Measurements from ENCODE around the gene NEU2.

The NEU2 gene

GRCh38 chr2:233032551-233033320 lies at the start of gene NEU2:
Gene NEU2 (plus strand): TSS chr2:233032672. CDS start chr2:233032672, 0 bp downstream.
- no peak for DNase-seq (ENCODE audit: low read depth in 2 of 2)

DNA sequence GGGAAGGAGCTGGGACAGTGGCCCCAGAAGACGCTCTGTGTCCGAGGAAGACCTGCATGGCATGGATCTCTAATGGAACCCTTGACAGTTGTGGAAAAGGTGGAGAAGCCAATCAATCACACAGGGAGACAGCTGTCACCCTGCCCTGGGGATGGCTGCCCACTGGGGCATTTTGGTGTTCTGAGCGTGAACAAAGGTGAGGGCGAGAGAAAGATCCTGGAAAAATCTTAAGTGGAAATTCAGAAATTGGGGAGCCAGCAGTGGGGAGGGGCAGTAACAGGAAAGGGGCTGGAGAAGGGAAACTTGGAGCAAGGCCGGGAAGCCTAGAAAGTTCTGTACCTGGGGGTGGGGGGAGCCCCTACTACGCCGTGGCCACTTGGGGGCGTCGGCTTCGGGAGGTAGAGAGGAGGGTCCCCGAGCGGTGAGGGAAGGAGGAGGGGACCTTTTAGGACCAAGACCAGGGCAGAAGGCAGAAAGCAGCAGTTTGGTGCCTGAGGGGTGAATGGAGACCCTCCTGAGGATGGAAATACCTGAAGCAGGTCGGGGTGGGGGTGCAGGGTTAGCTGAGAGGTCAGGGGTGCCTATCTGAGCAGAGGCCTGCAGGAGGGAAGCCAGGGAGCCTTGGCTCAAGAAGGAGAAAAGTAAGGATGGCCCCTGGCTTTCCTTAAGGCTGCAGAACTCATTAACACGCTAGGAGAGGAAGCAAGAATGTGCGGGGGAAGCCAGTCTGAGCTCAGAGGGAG lies 49.4 kb upstream of the NEU2 start:
- DNase-seq (ENCODE audit: low read depth in 2 of 2): no peak

DNA sequence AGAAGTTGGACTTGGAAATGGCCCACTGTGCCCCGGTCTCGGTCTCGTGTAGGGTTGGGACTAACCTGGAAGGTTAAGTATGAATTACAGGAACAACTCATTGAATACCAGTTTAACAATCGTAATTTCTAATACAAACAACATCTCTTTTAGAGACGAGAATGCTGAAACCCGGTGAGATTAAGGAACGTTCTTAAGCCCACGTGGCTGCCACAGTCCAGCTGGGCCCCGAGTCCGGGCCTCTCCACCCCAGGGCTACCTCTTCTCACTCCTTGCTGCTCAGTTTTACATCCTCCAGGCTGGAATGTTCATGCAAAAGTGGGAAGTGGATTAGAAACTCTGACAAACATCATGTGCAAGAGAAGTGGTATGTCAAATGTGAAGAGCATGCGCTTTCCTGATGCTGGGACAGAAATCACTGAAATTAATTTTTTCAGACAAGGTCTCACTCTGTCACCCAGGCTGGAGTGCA lies 48.8 kb upstream of the NEU2 start:
- no peak for DNase-seq (ENCODE audit: low read depth in 2 of 2)

DNA sequence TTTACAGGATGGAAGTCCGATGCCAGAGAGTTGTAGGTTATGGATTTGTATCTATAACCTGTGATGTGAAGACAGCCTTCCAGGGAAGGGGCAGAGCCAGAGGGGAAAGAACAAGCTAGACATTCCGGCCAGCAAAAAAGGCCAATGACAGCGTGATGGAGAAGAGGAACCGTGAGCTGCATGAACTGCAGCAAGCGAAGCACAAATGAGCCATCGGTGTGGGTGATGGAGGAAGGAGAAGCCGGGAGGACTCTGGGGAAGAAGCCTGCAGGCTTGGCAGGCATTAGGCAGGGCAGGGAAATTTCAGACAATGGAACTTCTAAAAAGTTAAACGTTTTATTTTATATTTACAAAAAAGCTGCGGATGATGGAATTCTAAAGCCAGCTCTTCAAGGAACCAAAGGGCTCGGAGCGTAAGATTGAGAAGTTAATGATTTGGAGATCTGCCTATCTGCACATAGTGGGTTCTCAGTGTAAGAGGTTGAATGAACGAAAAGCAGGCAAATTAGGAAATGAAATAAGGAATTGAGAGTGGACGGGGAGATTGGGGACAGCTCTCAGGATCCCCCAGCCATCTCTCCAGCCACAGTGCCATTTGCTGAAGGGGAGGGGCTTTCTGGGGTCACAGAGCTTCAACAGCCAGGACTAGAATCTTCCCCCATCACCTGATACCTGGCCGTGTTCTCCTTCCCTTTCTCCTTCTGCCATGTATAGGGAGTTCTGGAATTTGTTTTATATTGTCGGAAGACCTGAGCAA lies 47.8 kb upstream of the NEU2 start:
- DNase-seq (ENCODE audit: low read depth in 2 of 2): no peak

GRCh38 chr2:232986155-232986554 lies 46.3 kb upstream of the NEU2 start:
- no peak for DNase-seq (ENCODE audit: low read depth in 2 of 2)

DNA sequence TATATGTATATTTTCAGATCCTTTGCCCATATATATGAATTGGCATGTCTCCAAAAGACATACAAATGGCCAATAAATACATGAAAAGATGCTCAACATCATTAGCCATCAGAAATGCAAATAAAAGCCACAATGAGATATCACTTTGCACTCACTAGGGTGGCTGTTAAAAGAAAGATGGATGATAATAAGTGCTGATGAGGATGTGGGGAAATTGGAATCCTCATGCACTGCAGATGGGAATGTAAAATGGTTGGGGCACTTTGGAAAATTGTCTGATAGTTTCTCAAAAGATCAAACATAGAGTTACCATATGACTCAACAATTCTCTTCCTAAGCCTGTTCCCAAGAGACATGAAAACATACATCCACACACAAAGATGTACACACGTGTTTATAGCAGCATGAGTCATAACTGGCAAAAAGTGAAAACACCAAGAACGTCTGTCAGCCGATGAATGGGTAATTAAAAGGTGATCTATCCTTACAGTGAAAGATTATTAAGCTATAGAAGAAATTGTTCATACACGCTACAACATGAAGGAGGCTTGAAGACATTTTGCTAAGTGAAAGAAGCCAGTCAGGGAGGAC lies 39.1 kb upstream of the NEU2 start:
- no peak for DNase-seq (ENCODE audit: low read depth in 2 of 2)

GRCh38 chr2:232994446-232994845 lies 38.0 kb upstream of the NEU2 start:
- DNase-seq (ENCODE audit: low read depth in 2 of 2): no peak

GRCh38 chr2:232997749-232998665 lies 34.5 kb upstream of the NEU2 start:
- no peak for DNase-seq (ENCODE audit: low read depth in 2 of 2)

GRCh38 chr2:232998666-232998985 lies 33.8 kb upstream of the NEU2 start:
- DNase-seq (ENCODE audit: low read depth in 2 of 2): no peak

DNA sequence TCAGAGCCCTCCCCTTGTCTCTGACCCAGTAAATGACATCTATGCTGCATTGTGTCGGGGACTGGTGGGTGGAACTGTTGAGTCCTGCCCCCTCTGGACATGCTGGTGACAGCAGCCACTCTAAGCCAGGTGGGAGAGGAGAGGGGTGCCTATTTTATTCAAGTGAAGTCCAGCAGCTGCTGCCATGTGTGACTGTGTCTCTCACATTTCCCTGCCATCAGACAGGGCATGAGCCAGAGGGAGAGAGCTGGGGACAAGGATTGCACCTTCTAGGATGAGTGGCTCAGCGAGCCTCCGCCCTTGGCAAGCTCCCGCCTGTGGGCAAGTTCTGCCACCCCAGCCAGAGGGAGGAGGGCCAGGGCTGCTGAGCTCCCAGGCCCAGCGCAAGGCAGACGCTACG lies 33.1 kb upstream of the NEU2 start:
- no peak for DNase-seq (ENCODE audit: low read depth in 2 of 2)

- no peak for DNase-seq (ENCODE audit: low read depth in 2 of 2)
Measured at GRCh38 chr2:233000886-233001750, 31.4 kb upstream of the NEU2 start.

- no peak for DNase-seq (ENCODE audit: low read depth in 2 of 2)
Measured at GRCh38 chr2:233002829-233003657, 29.4 kb upstream of the NEU2 start.

DNA sequence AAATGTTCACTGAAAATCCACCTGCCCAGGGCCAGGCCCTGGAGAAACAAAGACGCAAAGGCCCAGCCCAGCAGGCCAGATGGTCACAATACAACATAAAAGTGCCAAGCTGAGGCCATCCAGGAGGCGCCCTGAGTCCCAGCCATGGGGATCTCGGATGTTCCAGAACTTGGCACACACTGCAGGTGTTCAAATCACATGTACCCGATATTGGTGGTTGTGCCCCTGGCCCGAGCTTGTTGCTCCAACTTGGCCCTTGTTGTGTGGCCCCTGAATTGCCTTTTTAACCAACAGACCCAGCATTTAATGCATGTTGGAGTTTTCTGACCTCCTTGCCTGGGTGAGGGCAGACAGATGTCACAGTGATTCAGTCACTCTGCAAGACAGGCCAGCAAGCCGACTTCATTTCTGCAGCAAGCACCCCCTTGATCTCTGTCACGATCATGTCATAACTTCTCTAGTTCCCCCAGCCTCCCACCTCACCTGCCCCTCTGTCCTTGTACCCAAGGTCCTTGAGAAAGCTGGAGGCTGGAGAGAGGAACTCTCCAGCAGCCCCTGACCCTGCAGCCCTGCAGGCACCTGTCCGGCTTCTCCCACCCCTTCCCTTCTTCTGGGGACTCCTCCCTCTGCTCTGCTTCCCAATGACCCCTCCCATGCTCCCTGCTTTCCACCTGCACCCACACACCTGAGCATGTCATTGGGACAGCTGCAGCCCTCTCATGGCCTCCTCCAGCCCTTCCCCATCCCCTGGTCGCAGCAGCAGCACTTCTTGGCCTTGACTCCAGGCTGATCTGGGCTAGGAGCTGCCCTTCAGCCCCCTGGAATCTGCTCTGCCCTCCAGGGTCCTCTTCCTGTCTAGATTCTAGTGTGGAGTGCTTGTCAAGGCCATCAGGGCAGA lies 28.6 kb upstream of the NEU2 start:
- DNase-seq (ENCODE audit: low read depth in 2 of 2): no peak

- no peak for DNase-seq (ENCODE audit: low read depth in 2 of 2)
Measured at GRCh38 chr2:233005096-233005495, 27.4 kb upstream of the NEU2 start.

DNA sequence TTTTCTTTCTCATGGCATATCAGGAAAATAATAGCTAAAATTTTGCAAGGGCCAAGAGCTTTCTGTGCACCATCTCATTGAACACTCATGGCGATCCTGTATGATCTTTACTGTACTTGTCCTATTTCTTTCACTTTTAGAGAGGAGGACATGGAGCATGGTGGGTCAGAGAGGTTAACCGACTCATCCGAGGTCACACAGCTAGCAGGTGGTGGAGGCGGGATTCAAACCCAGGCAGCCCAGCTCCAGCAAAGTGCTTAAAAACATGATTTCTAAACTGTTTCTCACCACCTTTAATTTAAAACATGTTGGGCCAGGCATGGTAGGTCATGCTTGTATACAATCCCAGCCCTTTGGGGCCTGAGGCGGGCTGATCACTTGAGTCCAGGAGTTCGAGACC lies 25.8 kb upstream of the NEU2 start:
- DNase-seq (ENCODE audit: low read depth in 2 of 2): no peak

DNA sequence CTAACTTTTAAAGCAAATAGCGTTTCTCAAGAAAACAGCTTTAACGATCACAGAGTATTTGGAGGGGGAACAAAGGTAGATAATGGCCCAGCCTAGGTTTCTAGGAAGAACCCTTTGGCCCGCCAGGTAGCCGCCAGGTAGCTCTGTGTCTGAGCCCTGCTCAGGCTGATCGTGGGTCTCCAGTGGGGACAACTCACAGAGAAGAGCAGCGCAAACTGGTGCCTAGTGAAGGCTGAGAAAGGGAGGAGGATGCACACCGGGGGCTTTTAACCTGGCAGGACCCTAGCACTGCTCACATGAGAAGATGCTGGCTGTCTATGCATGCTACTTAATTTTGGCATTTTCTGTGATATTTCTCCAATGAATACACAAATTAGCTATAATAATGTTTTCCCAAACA lies 25.2 kb upstream of the NEU2 start:
- no peak for DNase-seq (ENCODE audit: low read depth in 2 of 2)

DNA sequence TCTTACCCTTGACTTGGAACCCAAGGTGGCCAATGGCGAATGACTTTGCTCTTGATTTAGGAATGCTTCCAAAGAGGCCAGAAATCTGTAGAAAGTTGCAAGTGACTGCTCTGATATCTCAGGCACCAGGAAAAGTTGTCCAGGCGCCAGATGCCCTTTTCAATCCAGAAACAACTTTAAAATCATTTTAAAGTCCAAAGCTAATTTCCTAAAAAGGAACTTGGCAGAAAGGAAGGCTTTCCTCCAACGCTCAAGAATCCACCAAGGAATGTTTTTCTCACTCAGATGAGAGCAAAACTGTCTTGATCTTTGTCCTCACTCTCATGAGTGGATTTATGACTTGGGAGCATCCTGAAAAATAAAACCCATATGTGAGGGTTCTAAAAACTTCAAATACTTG lies 24.7 kb upstream of the NEU2 start:
- DNase-seq (ENCODE audit: low read depth in 2 of 2): no peak

DNA sequence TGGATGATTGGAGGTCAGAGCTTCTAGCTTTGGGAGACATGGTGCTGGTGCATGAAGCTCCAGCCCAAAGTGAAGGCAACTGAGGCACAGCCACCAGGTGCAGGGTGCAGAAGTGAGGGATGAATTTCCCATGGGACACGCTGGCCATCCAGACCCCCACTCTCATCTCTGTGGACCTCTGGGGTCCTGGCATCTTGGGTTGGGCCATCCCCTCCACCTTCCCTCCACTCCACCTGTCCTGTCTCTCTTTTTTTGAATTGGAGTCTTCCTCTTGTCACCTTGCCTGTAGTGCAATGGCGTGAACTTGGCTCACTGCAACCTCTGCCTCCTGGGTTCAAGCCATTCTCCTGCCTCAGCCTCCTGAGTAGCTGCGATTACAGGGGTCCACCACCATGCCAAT lies 22.8 kb upstream of the NEU2 start:
- DNase-seq (ENCODE audit: low read depth in 2 of 2): no peak
